KOPT-K1 (cell line): Measurements from ENCODE around the gene APBA1.

Source experiments
- H3K27ac ChIP-seq: fragments of 200-600 bp; sonication (generic); 2 replicates; pipeline ENCODE4 v1.5.1; 2016; ENCODE audit warnings: antibody characterized with exemption, mild to moderate bottlenecking, low read depth, low read length; ENCODE audit not compliant: poor library complexity, severe bottlenecking
- H3K36me3 ChIP-seq: fragments of 200-600 bp; sonication (generic); 2 replicates; pipeline ENCODE4 v1.5.1; 2017; ENCODE audit warnings: antibody characterized with exemption, mild to moderate bottlenecking, low read length, moderate library complexity; ENCODE audit not compliant: insufficient read depth
- H3K9me3 ChIP-seq: fragments of 200-600 bp; sonication (generic); 2 replicates; pipeline ENCODE4 v1.5.1; 2017; ENCODE audit warnings: antibody characterized with exemption, low read length, mild to moderate bottlenecking; ENCODE audit not compliant: insufficient read depth, poor library complexity, severe bottlenecking

APBA1 gene

DNA sequence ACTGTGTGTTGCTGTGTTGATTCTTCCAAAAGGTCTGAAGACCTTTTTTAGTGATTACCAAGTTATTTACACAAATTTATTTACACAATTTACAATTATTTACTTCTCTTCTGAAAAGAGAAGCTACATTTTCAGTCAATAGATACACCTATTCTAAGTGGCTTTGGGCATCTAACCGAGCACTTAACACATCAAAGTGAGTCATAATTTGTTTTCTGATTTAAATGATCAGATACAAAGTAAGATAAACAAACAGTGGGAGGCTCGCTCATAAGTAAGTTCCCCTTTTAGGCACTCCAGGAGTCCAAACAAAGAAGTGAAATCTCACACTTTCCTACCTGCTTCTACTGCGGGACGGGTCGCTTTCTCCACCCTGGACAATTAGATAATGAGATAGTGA, 90.2 kb downstream of the APBA1 start:
- Histone ChIP-seq H3K9me3 (no peaks in the 10 kb centered on the region), H3K27ac (no peak overlapping the region), H3K36me3 (no peaks in the 10 kb centered on the region)

DNA sequence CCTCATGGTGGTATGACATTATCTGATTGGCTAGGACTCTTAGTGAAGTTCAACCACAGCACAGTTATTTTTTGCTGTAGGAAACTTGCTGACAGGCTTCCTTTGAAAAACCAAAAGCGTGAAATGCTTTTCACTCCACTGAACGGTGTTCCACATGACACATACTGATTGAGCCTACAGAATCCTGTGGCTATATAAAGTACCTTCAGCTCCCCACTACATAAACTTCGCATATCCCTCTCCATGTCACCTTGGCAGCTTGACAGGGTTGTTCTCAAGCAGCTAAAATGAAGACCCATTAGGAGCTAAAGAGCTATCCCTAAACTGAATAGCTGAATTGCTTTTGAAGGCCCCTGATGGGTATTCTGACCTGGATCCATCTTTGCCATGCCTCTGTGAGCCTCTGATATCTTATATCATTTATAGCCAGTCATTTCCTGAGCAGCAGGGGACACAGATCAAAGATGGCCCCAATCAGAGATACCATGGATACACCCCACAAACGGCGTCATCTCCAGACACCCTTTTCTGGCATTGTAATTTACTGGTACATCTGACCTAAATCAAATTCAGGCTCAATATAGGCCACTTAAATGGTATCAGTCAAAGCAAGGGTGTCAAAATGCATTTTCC, 91.5 kb downstream of the APBA1 start:
- no peak overlapping the region for H3K27ac ChIP-seq
- H3K9me3 ChIP-seq = no peaks in the 10 kb centered on the region
- H3K36me3 ChIP-seq = no peaks in the 10 kb centered on the region

DNA sequence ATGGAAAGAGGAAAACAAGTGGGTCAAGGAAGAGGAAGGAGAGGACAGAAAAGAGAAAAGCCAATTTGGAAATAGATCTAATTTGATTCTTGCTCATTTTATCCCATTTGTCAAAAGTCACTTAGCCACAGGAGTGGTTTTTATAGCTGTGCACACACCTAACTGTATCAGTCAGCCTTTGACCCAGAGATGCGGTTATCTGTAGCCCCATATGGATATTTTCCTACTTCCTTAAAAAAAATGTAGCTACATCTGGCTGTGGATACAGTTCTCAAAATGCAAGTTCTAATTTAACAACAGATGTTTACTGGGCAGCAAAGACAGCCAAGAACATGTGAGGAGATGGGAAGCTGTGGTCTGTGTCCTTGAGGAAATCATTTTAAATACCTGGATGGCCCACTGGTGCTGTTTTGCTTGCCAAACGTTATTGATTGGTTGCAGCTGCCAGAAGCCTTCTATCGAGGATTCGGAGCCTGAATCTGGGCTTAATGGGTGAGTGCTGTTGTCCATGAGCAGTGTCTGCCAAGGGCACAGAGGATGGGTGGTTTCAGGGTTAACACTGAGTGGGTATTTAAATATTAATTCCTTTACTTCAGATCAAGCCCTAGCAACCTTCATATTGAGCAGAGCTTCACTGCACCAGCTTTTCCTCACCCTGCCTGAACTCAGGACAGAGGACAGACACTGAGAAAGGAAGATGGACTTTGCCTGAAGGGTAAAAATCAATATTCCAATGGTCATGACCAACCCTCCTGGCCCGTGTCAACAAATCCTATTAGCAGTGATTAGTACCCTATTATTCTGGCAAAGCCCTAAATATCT, 92.2 kb downstream of the APBA1 start:
- Histone ChIP-seq H3K9me3 (no peaks in the 10 kb centered on the region), H3K36me3 (no peaks in the 10 kb centered on the region), H3K27ac (no peak overlapping the region)

DNA sequence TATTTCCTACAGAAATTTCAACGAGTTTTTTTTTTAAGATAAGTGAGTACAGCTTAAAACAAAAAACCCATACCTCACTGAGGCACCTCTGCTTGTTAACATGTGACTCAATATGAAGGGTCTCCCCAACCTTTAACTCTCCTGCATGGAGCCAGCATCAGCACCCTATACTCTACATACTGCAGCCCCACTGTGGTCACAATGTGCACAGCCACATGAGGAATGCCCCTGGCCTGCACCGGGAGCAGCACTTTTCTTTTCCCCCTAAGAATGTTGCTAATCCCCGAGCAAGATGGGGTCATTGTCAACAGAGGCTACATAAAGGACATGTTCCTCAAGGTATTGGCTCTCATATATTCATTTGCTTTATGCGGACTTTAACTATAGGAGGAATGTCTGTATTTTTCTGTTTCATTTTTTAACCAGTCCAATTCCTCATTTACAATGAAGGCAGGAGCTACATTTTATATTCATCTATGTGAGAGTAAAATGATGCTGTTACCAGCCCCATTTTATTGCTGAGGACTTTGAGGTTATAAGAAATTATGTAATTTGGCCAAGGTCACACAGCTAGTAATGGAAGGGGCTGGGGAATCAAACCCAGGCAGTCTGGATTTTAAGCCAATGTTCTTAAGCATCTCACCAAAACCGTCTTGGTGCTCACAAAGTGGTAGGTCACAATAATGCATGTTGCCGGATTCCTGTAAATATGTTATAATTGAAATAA, 93.0 kb downstream of the APBA1 start:
- Histone ChIP-seq H3K27ac (no peak overlapping the region), H3K9me3 (no peaks in the 10 kb centered on the region), H3K36me3 (no peaks in the 10 kb centered on the region)

DNA sequence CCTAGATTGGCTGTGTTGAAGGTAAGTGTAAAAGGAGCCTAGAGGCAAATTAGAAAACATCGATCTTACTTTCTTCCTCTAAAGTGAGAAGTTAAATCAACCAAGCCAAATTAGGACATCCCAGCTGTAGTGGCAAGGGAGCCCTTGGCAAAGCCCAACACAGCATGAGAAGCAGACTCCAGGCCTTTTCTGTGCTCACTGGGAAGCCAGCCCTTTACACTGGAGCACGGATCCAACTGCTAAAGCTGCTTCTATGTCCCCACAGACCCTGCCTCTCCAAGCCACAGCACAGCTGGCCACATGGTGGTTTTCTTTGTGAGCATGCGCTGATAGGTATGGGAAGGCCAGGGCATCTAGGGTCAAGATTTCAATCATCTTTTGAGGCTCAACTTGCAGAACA, 94.1 kb downstream of the APBA1 start:
- Histone ChIP-seq H3K36me3 (no peaks in the 10 kb centered on the region), H3K27ac (no peak overlapping the region), H3K9me3 (no peaks in the 10 kb centered on the region)

DNA sequence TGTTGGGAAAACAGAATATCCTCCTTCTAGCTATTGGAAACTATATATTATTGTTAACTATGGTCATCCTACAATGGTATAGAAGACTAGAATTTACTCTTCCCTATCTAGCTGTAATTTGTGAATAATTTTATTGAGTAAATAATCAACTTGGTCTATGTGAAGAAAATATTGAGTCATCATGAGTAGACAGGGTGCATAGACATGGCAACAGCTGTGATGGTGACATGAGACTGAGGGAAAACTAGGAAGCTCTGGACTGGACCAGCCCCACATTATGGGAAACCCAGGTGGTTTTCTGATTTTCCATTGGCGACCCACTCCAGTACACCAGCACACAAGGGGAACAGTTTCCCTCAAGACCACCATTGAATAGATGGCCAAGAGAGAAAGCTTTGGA, 95.0 kb downstream of the APBA1 start:
- no peak overlapping the region for H3K27ac ChIP-seq

DNA sequence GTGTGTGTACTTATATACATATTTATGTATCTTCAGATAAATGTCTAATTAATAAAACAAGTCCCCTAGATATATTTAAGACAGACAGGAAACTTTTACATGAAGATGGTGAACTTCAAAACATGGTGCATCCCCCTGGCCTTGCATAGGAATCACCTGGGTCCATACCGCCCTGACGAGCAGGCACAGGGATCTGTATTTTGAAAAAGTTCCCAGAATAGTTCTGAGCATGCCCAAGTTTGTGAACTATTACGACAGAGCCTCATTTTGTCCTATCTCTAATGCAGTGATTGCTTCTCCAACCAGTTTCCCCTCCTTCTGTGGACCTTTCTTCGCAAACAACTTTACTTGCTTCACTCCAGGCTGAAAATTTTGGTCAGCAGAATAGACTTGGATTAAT, 98.1 kb downstream of the APBA1 start:
- H3K36me3 ChIP-seq = no peaks in the 10 kb centered on the region
- H3K27ac ChIP-seq = no peak overlapping the region
- no peaks in the 10 kb centered on the region for H3K9me3 ChIP-seq

More for the DNA sequence above, 95.0 kb downstream of the APBA1 start:
- Histone ChIP-seq H3K36me3 (no peaks in the 10 kb centered on the region), H3K9me3 (no peaks in the 10 kb centered on the region)

DNA sequence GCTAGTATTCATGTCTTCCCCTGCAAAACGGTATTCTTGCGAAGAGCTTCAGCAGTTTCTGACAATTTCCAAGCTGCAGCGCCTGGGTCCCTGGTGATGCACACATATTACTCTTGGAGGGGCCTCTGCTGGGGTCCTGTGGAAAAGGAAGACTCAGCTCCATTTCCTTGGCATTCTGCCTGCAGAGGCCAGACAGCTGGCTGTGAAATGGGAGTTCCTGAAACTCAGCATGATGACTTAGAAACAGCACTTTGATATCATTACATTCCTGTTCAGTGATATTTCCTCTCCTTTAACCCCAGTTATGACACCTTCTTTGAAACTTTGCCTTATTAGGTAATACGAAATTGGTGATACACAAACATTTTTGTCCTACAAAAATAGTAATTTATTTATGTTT, 98.5 kb downstream of the APBA1 start:
- H3K36me3 ChIP-seq = no peaks in the 10 kb centered on the region
- H3K27ac ChIP-seq = no peak overlapping the region
- no peaks in the 10 kb centered on the region for H3K9me3 ChIP-seq

DNA sequence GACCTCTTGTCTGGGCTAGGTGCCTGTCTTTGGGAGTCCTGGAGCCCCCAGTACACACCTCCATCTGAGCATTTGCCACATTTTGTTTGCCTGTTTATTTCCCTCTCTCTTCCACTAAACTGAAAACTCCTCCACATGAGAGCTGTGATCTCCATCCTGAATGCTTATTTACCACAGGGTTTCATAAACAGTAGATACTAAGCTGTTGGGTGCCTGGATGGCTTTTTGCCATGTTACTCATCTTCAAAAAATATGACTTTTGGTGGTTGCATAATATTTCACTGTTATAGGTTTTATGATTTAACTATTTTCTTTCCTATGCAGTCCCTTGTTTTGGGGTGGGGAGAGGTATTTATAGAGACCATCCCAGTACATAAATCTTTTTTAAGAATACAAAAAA, 99.6 kb downstream of the APBA1 start:
- H3K36me3 ChIP-seq = no peaks in the 10 kb centered on the region
- no peak overlapping the region for H3K27ac ChIP-seq
- H3K9me3 ChIP-seq = no peaks in the 10 kb centered on the region

DNA sequence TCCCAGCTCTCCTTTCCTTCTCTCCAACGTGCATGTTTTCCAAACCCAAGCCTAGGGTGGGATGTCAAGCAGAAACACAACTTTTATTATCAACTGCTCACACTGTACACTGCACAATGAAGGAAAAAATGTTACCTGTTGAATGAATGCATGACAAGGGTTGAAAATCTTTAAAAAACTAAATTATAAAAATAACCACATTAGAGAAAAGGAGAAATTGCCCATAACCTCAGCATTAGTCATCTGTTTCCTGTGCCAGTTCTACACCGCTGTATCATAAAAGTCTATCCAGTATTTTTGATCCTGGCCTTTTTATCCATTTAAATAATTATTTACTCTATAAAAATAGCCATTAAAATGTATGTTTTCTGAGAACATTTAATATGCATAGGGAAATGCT, 101.1 kb downstream of the APBA1 start:
- Histone ChIP-seq H3K36me3 (no peaks in the 10 kb centered on the region), H3K27ac (no peak overlapping the region), H3K9me3 (no peaks in the 10 kb centered on the region)

DNA sequence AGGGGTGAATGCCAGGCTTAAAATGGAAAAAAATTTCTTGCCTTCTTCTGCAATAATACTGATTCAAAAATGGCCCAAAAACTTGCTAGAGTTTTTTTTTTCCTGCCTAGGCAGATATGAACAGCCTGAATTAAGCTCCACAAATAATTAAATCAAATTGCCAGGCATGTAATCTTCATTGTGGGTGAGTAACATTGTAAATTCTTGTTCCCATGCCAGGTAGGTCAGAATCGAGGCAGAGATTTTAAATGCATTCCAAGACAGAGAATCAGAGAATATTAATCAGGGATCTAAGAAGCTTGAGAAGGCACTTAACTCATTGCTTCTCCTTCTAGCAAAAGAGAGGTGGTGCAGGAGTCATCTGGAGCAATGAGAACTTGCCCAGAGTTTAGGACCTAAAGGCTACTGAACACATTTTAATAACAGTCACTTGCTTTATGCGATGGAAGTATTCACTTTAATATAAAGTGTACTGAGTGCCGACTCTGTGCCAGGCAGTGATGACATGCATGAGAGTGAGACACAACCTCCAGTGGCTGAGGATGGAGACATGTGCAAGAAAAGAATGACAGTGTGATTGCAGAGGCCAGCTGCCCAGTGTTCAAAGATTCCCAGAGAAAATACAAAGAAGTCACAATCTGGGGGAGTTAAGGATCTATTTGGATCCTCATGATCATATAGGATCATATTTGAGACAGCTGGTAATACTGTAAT, 102.3 kb downstream of the APBA1 start:
- H3K36me3 ChIP-seq = no peaks in the 10 kb centered on the region
- no peaks in the 10 kb centered on the region for H3K9me3 ChIP-seq
- H3K27ac ChIP-seq = no peak overlapping the region

DNA sequence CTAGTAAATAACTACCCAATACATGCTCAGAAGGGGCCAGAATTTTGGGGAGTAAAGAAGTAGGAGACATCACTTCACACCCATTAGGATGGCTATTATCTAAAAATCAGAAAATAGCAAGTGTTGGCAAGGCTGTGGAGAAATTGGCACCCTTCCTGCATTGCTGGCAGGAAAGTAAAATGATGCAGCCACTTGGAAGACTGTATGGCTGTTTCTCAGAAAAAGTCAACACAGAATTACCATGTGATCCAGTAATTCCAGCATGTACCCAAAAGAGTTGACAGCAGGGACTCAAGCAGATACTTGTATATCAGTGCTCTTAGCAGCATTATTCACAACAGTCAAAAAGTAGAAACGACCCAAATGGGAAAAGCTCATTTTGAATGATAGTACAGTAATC, 107.6 kb downstream of the APBA1 start:
- no peaks in the 10 kb centered on the region for H3K36me3 ChIP-seq
- H3K27ac ChIP-seq = no peak overlapping the region
- no peaks in the 10 kb centered on the region for H3K9me3 ChIP-seq

DNA sequence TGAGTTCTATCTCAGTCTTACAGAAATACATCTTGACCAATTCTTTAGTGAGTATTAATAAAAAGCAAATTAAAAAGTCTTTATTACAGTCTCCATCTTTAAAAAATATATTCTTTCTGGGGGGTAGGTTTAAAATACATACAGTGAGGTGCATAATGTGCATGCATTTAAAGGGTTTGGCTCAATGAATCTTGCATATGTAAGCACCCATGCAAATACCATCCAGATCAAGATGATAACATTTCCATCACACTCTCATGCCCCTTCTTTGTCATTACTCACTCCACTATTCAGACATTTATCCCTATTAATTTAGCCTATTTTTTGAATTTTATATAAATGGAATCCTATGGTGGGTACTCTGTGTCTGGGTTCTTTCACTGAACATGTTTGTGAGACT, 113.0 kb downstream of the APBA1 start:
- Histone ChIP-seq H3K9me3 (no peaks in the 10 kb centered on the region), H3K36me3 (no peaks in the 10 kb centered on the region), H3K27ac (no peak overlapping the region)

DNA sequence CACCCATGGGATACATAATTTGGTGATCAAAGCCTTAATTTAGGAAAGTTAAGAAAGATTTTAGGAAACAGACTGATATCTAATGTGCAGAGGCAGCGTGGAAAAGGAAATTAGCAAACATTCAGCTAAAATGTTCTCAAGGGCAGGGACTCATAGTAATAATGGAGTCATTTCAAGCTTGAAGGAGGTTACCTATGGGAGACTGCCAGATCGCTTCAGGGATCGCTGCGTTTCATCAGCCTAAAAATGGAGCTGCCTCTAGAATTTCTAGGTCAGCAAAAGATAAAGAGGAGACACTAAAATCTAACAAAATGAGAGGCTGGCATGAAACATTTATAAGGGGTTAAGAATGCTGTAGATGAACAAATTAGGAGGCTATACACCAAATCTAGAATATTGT, 115.5 kb downstream of the APBA1 start:
- no peak overlapping the region for H3K27ac ChIP-seq
- no peaks in the 10 kb centered on the region for H3K9me3 ChIP-seq
- no peaks in the 10 kb centered on the region for H3K36me3 ChIP-seq

DNA sequence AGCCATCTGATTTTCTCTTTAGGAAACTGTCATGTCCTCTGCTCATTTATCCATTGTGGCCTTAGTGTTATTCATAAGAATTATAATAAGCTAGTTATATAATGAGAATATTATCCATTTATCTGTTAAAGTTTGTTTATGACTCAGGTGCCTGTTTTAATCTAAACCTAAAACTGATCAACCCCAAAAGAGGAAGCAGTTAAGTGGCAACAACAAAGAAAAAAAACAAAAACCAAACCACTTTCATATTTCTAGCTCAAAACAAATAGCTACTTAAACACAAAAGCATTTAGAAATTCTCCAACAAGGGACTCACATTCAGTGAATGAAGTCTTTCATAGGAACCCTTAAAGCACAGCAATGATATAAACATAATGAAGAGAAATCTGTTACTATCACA, 116.4 kb downstream of the APBA1 start:
- Histone ChIP-seq H3K36me3 (no peaks in the 10 kb centered on the region), H3K27ac (no peak overlapping the region), H3K9me3 (no peaks in the 10 kb centered on the region)
